Pons (tissue), 1 donor: ENCODE results near the gene BCKDHB.
"Not testable (repeated sequence)": the region's sequence is repeated elsewhere in the genome, so short reads cannot be mapped to it uniquely, and the experiment has no call there.

Experiments used
- DNase-seq: peaks from one replicate; pipeline ENCODE4 v3.0.0-alpha.2; 2016; ENCODE audit warnings: low spot score

BCKDHB gene

GRCh38 chr6:80209430-80209829 lies 103.0 kb downstream of the BCKDHB start:
- no peak for DNase-seq

GRCh38 chr6:80210618-80211017 lies 104.1 kb downstream of the BCKDHB start:
- DNase-seq = no peak

DNA sequence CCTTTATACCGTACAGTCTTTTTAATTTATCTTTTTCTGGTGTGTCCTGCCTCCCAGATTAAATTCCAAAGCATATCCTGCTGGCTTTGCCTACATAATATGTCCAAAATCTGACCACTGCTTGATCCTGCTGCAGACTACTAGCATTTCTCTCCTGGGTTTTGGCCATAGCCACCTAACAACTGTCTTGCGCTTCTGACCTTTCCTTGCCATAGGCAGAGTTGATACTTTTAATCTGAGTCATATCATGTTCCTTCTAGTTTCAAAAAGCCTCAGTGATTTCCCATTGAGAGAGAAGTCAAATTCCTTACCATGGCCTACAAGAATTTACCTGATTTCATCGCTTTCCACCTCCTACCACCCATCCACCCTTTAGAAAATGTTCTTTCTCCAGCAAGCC lies 104.8 kb downstream of the BCKDHB start:
- no peak for DNase-seq

- not testable (repeated sequence) for DNase-seq
These were observed 105.4 kb downstream of the BCKDHB start for GRCh38 chr6:80211890-80212289.

- peak; percentile 72 for DNase-seq
These were observed 108.1 kb downstream of the BCKDHB start for GRCh38 chr6:80214436-80215022.

GRCh38 chr6:80215063-80215462 lies 108.6 kb downstream of the BCKDHB start:
- DNase-seq = no peak

DNA sequence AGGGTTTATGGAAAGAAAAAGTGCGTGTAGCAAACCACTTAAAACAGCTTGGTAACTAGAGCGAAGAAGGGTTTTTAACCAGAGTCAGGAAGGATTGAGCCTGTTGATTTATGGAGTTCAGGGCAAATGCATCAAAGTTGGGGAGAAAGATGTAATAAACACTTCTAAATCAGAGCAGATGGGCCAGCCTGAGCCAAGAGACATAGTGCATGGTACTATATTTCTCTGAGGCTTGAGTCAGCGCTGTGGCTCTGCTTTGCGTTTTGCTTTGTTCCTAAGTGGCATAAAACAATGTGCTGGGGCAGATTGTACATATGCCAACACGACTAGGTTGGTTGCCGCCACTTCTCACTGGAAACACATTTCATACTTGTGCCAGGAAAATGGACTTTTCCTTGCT lies 111.3 kb downstream of the BCKDHB start:
- no peak for DNase-seq

DNA sequence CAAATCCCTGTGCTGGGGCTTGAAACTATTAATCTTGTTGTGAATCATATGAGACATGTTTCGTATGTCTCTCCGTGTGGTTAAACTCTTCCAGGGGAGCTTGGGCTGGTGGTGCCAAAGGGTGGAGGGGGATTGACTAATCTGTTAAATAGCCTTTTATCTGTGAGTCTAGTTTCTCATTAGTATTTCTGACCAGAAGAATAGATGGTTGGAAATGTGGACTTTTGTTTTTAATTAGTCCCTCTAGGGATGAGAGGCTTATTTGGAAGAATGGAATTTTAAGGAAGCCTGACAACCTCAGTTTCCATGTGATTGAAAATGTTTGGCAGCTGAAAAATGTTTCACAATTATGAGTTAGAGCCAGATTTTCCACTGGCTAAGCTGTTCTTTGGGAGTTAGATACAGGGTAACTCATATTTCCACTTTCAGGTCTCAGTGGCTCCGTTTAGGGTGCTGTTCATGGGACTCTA lies 117.3 kb downstream of the BCKDHB start:
- DNase-seq = no peak

DNA sequence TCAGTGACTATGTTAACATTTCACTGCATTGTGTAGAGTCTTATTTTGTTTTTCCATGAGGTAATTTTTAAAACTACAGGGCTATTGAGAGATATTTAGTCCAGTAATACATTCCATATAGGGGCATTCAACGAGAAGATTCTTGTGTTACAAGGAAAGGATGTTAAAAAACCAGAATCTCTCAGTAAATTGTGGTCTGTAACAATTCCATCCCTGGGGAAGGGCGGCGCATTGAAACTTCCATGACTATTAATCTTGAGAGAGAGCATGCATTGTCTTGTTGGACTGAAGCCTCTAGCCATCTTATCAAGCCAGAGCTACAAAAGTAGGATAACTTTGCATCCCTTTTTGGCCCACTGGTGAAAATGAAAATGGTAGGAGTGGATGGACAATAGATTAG lies 119.7 kb downstream of the BCKDHB start:
- no peak for DNase-seq

DNA sequence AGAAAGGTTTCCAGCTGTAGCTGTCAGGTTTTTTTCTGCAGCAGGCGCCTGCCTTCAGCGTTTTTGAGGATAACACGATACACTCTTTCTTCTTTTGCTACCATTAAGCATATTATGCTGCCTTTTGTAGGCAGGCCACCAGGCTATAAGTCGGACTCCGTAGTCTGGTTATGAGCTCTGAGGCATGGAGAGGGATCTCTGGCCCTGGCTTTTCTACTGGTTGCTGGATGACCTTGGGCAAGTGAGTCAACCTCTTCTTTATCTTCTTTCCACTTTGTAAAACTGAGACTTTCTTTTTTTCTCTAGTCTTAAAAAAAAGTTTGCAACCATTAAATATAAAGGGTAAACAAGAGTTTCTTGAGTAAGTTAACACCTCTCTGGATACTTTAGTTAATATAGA lies 120.2 kb downstream of the BCKDHB start:
- DNase-seq = no peak

- no peak for DNase-seq
These were observed 121.2 kb downstream of the BCKDHB start for GRCh38 chr6:80227545-80228105.

DNA sequence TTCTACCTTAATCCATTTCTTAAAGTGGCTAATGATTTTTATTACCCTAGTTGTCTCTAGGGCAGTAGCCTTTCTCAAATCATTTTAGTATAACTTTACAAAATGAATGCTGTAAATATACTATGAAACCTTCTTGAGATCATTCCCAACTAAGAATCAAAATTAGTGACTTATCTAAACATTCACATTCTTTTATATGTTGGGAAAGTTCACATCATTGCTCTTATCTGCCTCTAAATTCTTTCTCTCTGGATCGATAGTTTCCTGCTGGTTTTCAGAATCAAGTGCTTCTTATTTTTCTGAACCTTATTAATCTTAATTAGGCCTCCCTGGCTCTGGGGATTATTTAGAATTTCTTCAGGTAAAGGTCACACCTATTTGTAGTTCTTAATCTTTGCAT lies 126.8 kb downstream of the BCKDHB start:
- DNase-seq = no peak

GRCh38 chr6:80233958-80234357 lies 127.5 kb downstream of the BCKDHB start:
- no peak for DNase-seq

GRCh38 chr6:80234401-80234800 lies 127.9 kb downstream of the BCKDHB start:
- no peak for DNase-seq

DNA sequence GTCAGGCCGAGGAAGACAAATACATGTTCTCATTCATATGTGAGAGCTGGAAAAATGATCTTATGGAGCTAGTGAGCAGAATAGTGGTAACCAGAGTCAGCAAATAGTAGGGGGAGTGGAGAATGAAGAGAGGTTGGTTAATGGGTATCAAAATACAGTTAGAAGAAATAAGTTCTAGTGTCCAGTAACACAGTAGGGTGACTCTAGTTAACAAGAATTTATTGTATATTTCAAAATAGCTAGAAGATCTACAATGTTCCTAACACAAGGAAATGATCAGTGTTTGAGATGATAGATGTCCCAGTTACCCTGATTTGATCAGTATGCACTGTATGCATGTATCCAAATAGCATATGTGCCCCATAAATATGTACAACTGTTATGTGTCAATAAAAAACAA lies 128.4 kb downstream of the BCKDHB start:
- DNase-seq = no peak

- peak; percentile 25 for DNase-seq
These were observed 129.2 kb downstream of the BCKDHB start for GRCh38 chr6:80235647-80236046.

- not testable (repeated sequence) for DNase-seq
These were observed 132.3 kb downstream of the BCKDHB start for GRCh38 chr6:80238754-80239153.

DNA sequence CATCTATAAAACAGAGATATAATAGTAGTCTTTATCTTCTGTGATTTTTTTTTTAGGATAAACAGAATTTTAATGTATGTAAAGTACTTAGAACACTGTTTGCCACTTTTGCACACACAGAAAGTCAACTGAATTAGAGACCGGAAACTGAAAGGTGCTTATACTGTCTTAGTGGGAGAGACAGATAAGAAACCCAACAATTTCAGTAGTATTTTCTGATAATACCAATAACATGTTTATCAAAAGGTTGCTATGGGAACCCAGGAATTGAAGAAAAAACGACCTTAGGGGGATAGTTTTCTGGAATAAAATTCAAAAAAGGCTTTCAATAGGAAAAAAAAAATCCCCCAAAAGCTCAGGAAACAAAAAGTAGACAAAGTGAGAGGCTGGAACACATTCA lies 138.6 kb downstream of the BCKDHB start:
- no peak for DNase-seq

DNA sequence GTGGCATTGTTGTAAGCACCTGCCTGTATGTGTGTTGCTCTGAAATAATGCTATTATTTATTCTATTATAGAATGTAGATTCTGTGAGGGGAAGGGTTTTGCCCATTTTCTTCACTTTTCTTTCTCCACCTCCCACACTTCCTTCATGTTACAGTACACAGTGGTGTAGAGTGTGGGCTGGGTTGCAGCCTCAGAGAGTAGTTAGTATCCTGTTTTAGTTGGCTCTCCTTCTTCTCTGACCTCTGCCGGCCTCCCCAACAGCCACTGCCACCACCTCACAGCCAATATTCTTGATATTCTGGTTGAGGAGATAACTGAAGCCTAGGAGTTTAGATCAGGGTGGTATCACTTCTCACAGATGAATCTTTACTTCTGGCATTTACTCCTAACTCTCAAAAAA lies 143.4 kb downstream of the BCKDHB start:
- no peak for DNase-seq

DNA sequence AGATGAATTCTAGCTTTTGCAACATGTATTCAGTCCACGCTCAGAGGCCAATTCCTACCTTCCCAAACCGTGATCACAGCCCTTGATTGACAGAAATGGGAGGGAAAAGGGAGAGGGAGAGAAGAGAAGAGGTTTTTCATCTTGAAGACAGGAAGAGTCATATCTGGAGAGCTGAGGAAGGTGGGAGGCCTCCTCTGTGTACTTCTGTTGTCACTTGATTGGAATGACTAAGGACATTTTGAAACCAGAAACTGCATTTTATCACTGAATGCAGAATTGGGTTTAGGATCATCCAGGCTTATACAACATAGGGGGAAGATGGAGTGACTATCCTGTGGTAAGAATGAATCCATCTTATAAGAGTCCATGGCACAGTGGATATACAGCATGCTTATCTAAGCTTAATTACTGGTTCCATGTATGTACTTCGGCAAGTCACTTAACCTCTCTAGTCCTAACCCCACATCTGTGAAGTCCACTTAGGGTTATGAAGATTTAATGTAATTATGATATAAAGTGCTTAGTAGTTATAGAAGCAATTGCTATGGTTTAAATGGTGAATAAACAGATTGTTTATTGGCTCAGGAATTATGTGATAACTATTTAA lies 144.0 kb downstream of the BCKDHB start:
- DNase-seq = no peak

GRCh38 chr6:80251321-80251720 lies 144.8 kb downstream of the BCKDHB start:
- no peak for DNase-seq

- peak; percentile 65 for DNase-seq
These were observed 148.2 kb downstream of the BCKDHB start for GRCh38 chr6:80254716-80255115.

GRCh38 chr6:80256691-80257090 lies 150.2 kb downstream of the BCKDHB start:
- no peak for DNase-seq

DNA sequence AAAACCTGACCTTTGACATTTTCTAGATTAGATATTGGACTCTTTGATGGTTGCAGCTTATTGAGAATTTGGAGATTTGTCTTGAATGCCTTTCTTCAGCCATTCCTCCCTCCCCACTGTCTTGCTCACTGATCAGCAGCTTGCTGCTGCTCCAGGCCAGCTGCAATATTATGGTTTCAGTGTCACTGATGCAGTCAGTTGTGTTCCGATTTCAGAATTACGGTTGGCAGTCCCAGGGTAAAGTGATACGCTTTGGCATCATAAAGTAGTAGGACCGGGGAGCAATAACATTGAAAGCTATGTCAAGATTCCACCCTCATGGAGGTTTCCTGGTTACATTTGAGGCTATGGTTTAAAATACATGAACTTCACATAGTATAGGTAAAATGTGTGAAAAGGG lies 152.6 kb downstream of the BCKDHB start:
- DNase-seq = no peak
